SK-N-SH treated with all-trans-retinoic acid at 6 μM for 48 hours (cell line): Measurements from ENCODE around the gene OPRL1.

Source experiments
- ARNTL ChIP-seq: fragments of 450-650 bp; formaldehyde crosslinking; IDR thresholded peaks from 2 replicates; pipeline ENCODE4 v1.5.0; 2020; ENCODE audit warnings: low read depth, mild to moderate bottlenecking, moderate library complexity, borderline replicate concordance
- OSR1 ChIP-seq: fragments of 250-450 bp; sonication (Bioruptor Pico); IDR thresholded peaks from 2 replicates; pipeline ENCODE4 v1.8.0; 2022; ENCODE audit warnings: moderate library complexity, mild to moderate bottlenecking, inconsistent platforms
- TCF4 ChIP-seq: fragments of 250-450 bp; sonication (Bioruptor Pico); IDR thresholded peaks from 2 replicates; pipeline ENCODE4 v1.8.0; 2021; ENCODE audit warnings: mild to moderate bottlenecking, moderate library complexity, borderline replicate concordance
- ZFP3 ChIP-seq: fragments of 250-450 bp; sonication (Bioruptor Pico); IDR thresholded peaks from 2 replicates; pipeline ENCODE4 v1.5.0; 2020; ENCODE audit warnings: mild to moderate bottlenecking, moderate library complexity
- ZFP30 ChIP-seq: fragments of 450-650 bp; formaldehyde crosslinking; IDR thresholded peaks from 2 replicates; pipeline ENCODE4 v1.5.0; 2022; ENCODE audit warnings: mild to moderate bottlenecking, moderate library complexity
- ZNF70 ChIP-seq: fragments of 450-650 bp; formaldehyde crosslinking; IDR thresholded peaks from 2 replicates; pipeline ENCODE4 v1.5.0; 2020; ENCODE audit warnings: mild to moderate bottlenecking, moderate library complexity
- TF ChIP-seq, protein P1 (sequence below): fragments of 250-450 bp; sonication (Bioruptor Pico); IDR thresholded peaks from 2 replicates; pipeline ENCODE4 v1.5.1; 2020; ENCODE audit warnings: low read depth, mild to moderate bottlenecking, moderate library complexity
- TF ChIP-seq, protein P2 (sequence below): fragments of 250-450 bp; sonication (Bioruptor Pico); IDR thresholded peaks from 2 replicates; pipeline ENCODE4 v1.5.1; 2021; ENCODE audit warnings: mild to moderate bottlenecking, moderate library complexity

DNA sequence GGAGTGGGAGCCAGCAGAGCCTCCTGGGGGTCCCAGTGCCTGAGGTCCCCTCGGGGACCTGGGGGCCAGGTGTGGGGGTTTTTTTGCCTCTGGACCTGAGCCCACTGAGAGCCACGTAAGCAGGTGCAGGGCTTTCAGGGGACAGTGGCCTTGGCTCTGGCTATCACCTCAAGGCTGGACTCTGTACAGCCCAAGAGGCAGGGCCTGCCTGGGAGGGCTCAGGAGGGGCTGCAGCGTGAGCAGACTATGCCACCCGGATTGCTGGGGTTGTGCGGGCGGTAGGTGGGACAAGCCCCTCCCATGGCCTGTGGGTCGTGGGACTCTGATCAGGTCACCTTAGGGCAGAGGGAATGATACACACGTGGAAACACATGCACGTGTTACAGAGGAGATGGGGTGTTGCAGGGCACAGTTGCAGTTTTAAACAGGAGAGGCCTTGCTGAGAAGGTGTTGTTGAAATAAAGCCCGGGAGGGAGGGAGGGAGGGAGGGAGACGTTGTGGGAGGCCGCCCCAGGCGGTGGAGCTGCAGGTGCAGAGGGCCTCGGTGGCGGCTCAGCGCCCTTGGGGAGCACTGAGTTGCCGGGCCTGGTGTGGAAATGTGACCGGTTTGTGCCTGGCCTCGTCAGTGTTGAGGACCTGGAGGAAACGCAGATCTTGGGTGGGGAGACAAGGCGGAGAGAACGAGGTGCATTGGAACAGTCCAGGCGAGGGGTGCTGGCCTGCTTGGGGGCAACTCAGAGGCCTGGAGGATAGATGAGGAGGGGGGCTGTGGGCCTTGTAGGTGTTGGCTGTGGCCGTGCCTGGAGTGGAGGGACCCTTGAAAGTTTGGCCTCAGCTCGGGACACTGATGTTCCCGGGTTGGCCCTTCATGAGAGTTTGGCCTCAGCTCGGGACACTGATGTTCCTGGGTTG lies 14.6 kb upstream of the OPRL1 start:
- TF ChIP-seq ZFP3 (CRISPR knock-in tag) (no peak), OSR1 (CRISPR knock-in tag) (no peak), ARNTL (CRISPR knock-in tag) (no peak), ZNF70 (CRISPR knock-in tag) (no peak), ZFP30 (CRISPR knock-in tag) (no peak), TCF4 (CRISPR knock-in tag) (no peak)
- TF ChIP-seq, protein P1, sequence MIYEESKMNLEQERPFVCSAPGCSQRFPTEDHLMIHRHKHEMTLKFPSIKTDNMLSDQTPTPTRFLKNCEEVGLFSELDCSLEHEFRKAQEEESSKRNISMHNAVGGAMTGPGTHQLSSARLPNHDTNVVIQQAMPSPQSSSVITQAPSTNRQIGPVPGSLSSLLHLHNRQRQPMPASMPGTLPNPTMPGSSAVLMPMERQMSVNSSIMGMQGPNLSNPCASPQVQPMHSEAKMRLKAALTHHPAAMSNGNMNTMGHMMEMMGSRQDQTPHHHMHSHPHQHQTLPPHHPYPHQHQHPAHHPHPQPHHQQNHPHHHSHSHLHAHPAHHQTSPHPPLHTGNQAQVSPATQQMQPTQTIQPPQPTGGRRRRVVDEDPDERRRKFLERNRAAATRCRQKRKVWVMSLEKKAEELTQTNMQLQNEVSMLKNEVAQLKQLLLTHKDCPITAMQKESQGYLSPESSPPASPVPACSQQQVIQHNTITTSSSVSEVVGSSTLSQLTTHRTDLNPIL (CRISPR knock-in tag), result no peak
- TF ChIP-seq, protein P2, sequence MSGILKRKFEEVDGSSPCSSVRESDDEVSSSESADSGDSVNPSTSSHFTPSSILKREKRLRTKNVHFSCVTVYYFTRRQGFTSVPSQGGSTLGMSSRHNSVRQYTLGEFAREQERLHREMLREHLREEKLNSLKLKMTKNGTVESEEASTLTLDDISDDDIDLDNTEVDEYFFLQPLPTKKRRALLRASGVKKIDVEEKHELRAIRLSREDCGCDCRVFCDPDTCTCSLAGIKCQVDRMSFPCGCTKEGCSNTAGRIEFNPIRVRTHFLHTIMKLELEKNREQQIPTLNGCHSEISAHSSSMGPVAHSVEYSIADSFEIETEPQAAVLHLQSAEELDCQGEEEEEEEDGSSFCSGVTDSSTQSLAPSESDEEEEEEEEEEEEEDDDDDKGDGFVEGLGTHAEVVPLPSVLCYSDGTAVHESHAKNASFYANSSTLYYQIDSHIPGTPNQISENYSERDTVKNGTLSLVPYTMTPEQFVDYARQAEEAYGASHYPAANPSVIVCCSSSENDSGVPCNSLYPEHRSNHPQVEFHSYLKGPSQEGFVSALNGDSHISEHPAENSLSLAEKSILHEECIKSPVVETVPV (CRISPR knock-in tag), result no peak
